ENCODE measurements around the gene KRTAP5-3. TPM values are rescaled to one million over a fixed set of nuclear protein-coding genes. Genes with fewer than 3 reads are reported as not detected.
A peak's percentile ranks its signal among the peaks of the same experiment; 100 is the strongest.

KRTAP5-3 gene
- total and polyA plus RNA-seq, 2 donors (not counting 3 experiments of a cell fraction or from before 2014, with no cell fraction given), result not detected

GRCh38 chr11:1628506-1629325, 20.5 kb upstream of the KRTAP5-3 start:
- Histone ChIP-seq H3K4me1 (ENCODE audit: control insufficient read depth, extremely low read depth, insufficient read depth, low read length) (no peaks in the 10 kb centered on the region), H3K79me2 (ENCODE audit: control insufficient read depth, insufficient read depth, low read length) (no peaks in the 10 kb centered on the region), H3K4me3 (replicated peaks in 1 of 3; ENCODE audit: insufficient read depth in 1 of 3, low read depth in 1 of 3, low read length in 3 of 3) (no peak overlapping the region), H3K9me1 (replicated peaks; ENCODE audit: control insufficient read depth, extremely low read depth, insufficient read depth, low read length) (no peaks in the 10 kb centered on the region), H3K27ac (ENCODE audit: insufficient read depth, low read depth, low read length) (no peak overlapping the region), H2AFZ (ENCODE audit: low read depth, low read length) (no peak overlapping the region), H3K9me3 (replicated peaks; ENCODE audit: control insufficient read depth, insufficient read depth, low read length) (no peaks in the 10 kb centered on the region), H4K20me1 (replicated peaks; ENCODE audit: control insufficient read depth, extremely low read depth, insufficient read depth, low read length) (no peaks in the 10 kb centered on the region), H3K4me2 (ENCODE audit: insufficient read depth, low read length) (no peak overlapping the region), H3K36me3 (ENCODE audit: control insufficient read depth in 2 of 2, extremely low read depth in 1 of 2, insufficient read depth in 2 of 2, low read length in 2 of 2) (no peaks in the 10 kb centered on the region), H3K27me3 (ENCODE audit: control insufficient read depth in 2 of 2, insufficient read depth in 2 of 2, low read length in 2 of 2) (peaks cover 0 to 8% of the 10 kb centered on the region in 2 experiments), H3K9ac (replicated peaks; ENCODE audit: extremely low read depth, insufficient read depth, low read length) (no peak overlapping the region)
- intact Hi-C loops (cut with micrococcal nuclease), result loop anchor here (1.0 to 2.0 kb wide), 2 partner anchors 34 to 82 kb away; no protein-coding TSS in a partner anchor
- FAIRE-seq (peak; percentile 79), DNase-seq (ENCODE audit: low read depth, low spot score) (peak; percentile 34)
- no TSS peak for BruUV-seq (replicated peaks)
- dilution Hi-C loops (cut with MboI; ENCODE audit: extremely low pct_ligation_motif_present, low sequenced_read_pairs), result no loop called here
- ChIA-PET CTCF (interaction anchor here (1.0 to 1.8 kb wide), 8 partner anchors 9 to 524 kb away, joined by 3 to 20 read pairs (median 6); no protein-coding TSS in a partner anchor), POLR2A (no interaction called here)
- TF ChIP-seq MAX (IDR thresholded peaks at IDR 0.05; ENCODE audit: insufficient read depth, insufficient read length), result no peak
- no peak for TF ChIP-seq EZH2 (IDR thresholded peaks at IDR 0.05; ENCODE audit: borderline replicate concordance, low read depth, low read length, severe bottlenecking)
- no peak for TF ChIP-seq GATA2 (IDR thresholded peaks at IDR 0.05; ENCODE audit: insufficient read depth, insufficient read length, low read depth, low read length)
- TF ChIP-seq JUN (IDR thresholded peaks at IDR 0.05; ENCODE audit: borderline replicate concordance, insufficient read depth, insufficient read length, low read depth), result no peak
- TF ChIP-seq CTCF (IDR thresholded peaks at IDR 0.05; ENCODE audit: extremely low read depth in 1 of 2, insufficient read depth in 1 of 2, low read depth in 1 of 2, low read length in 2 of 2), result peak; percentile 95 to 97
- no peak for TF ChIP-seq MYC (IDR thresholded peaks at IDR 0.05; ENCODE audit: low read depth, low read length)
- TF ChIP-seq POLR2AphosphoS5 (IDR thresholded peaks at IDR 0.05; ENCODE audit: insufficient read depth, low read depth, low read length), result no peak
